Measurements from ENCODE around the gene AKAP6. TPM values are rescaled to one million over a fixed set of nuclear protein-coding genes. Genes with fewer than 3 reads are reported as not detected.

Gene AKAP6
- total RNA-seq, 1 experiment from 2014 or later: 2.8 TPM

- TF ChIP-seq CTCF (IDR thresholded peaks at IDR 0.05; ENCODE audit: unreplicated experiment): no peak
- BruUV-seq (replicated peaks): no TSS peak
- no peak for DNase-seq
- Mint-ChIP-seq H3K27me3 (ENCODE audit: unreplicated experiment) (no peaks in the 10 kb centered on the region), H3K27ac (ENCODE audit: unreplicated experiment) (no peak overlapping the region), H3K36me3 (ENCODE audit: insufficient read depth, unreplicated experiment) (no peaks in the 10 kb centered on the region), H3K4me1 (ENCODE audit: low read depth, unreplicated experiment) (peaks cover 4% of the 10 kb centered on the region), H3K4me3 (ENCODE audit: low read depth, unreplicated experiment) (no peak overlapping the region), H3K9me3 (ENCODE audit: low read depth, unreplicated experiment) (no peaks in the 10 kb centered on the region)
- CTCF ChIA-PET: no interaction called here
- intact Hi-C loops (cut with micrococcal nuclease; ENCODE audit: unreplicated experiment): no loop called here
Measured at GRCh38 chr14:32403021-32403420, 73.9 kb downstream of the AKAP6 start.

DNA sequence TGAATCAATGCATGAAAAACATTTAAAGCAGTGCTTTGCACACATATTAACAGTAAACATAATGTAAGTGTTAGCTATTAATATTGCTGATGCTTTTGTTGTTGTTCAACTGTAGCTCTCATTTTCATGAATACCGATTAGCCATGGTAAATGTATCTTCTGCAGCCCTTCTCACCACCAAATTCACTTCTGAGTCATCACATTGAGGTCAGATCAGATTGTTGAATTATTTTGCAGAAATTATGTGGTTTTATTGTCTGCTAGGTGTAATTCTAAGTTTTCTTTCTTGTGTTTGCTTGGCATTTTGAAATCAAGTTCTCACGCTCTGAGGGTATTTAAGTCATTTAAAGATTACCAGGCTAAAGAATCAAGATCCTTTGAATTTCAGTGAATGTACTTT lies 74.6 kb downstream of the AKAP6 start:
- H3K9me3 Mint-ChIP-seq (ENCODE audit: low read depth, unreplicated experiment): no peaks in the 10 kb centered on the region
- BruUV-seq (replicated peaks): no TSS peak
- H3K27me3 Mint-ChIP-seq (ENCODE audit: unreplicated experiment): no peaks in the 10 kb centered on the region
- TF ChIP-seq CTCF (IDR thresholded peaks at IDR 0.05; ENCODE audit: unreplicated experiment): no peak
- no peaks in the 10 kb centered on the region for H3K4me1 Mint-ChIP-seq (ENCODE audit: low read depth, unreplicated experiment)
- no peak for DNase-seq
- intact Hi-C loops (cut with micrococcal nuclease; ENCODE audit: unreplicated experiment): no loop called here
- no peaks in the 10 kb centered on the region for H3K36me3 Mint-ChIP-seq (ENCODE audit: insufficient read depth, unreplicated experiment)
- no peak overlapping the region for H3K27ac Mint-ChIP-seq (ENCODE audit: unreplicated experiment)
- no peak overlapping the region for H3K4me3 Mint-ChIP-seq (ENCODE audit: low read depth, unreplicated experiment)
- CTCF ChIA-PET: no interaction called here

DNA sequence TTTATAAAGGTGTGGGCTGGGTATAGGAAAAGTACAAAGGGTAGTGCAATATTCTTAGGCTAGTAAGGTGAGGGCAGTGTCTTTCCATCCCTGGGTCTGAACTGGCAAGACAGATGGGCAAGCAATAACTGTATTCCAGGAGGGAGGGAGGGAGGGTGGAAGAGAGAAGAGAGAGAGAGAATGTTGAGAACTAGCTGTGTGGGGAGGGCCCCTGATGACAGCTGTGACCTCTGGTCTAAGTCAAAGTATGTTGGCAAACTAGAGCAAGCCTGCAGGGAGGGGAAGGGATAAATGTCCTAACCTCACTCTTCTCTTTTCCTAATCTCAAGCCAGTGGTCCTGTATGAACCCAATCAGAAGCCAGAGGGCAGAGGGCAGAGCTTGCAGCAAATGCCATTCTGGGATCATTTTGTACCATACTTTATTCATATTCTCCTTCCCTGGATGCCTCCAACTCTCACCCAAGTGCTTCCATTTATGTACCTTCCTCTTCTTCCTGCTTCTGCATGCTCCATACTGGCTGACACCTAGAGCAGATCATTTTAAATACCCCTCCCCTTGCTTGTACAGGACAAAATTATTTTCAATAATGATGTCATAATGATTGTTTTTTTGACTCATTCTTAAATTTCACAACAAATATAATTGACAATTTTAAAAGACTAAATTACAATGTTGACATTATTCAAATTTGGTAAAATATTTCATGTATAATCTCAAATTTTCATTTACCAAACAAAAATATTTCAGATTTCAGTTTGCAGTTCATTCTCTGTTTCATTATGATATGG lies 75.9 kb downstream of the AKAP6 start:
- no peak for DNase-seq
- no peak for TF ChIP-seq CTCF (IDR thresholded peaks at IDR 0.05; ENCODE audit: unreplicated experiment)
- H3K4me3 Mint-ChIP-seq (ENCODE audit: low read depth, unreplicated experiment): no peak overlapping the region
- no peak overlapping the region for H3K27ac Mint-ChIP-seq (ENCODE audit: unreplicated experiment)
- no peaks in the 10 kb centered on the region for H3K9me3 Mint-ChIP-seq (ENCODE audit: low read depth, unreplicated experiment)
- peaks cover 5% of the 10 kb centered on the region for H3K4me1 Mint-ChIP-seq (ENCODE audit: low read depth, unreplicated experiment)
- H3K27me3 Mint-ChIP-seq (ENCODE audit: unreplicated experiment): no peaks in the 10 kb centered on the region
- no peaks in the 10 kb centered on the region for H3K36me3 Mint-ChIP-seq (ENCODE audit: insufficient read depth, unreplicated experiment)
- CTCF ChIA-PET: no interaction called here
- no TSS peak for BruUV-seq (replicated peaks)
- intact Hi-C loops (cut with micrococcal nuclease; ENCODE audit: unreplicated experiment): no loop called here

DNA sequence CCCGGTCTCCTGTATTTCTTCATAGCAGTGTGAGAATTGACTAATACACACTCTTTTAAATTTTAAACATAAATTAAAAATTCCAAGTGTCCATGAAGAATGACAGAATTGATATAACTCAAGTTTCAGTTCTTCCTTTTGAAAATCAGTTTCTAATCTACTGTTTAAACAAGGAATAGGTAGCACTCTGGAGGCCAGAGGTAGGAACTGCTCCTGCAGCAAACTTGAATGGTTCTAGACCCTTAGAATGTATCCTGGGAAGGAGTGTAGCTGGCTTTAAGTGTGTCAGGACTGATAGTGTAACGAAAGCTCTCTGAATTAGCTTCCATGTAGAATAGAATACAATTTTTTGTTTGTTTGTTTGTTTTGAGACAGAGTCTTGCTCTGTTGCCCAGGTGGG lies 76.8 kb downstream of the AKAP6 start:
- no peak for TF ChIP-seq CTCF (IDR thresholded peaks at IDR 0.05; ENCODE audit: unreplicated experiment)
- H3K4me1 Mint-ChIP-seq (ENCODE audit: low read depth, unreplicated experiment): peaks cover 11% of the 10 kb centered on the region
- no peaks in the 10 kb centered on the region for H3K9me3 Mint-ChIP-seq (ENCODE audit: low read depth, unreplicated experiment)
- intact Hi-C loops (cut with micrococcal nuclease; ENCODE audit: unreplicated experiment): no loop called here
- no peaks in the 10 kb centered on the region for H3K27me3 Mint-ChIP-seq (ENCODE audit: unreplicated experiment)
- no peak overlapping the region for H3K27ac Mint-ChIP-seq (ENCODE audit: unreplicated experiment)
- no peak for DNase-seq
- CTCF ChIA-PET: no interaction called here
- no TSS peak for BruUV-seq (replicated peaks)
- no peak overlapping the region for H3K4me3 Mint-ChIP-seq (ENCODE audit: low read depth, unreplicated experiment)
- no peaks in the 10 kb centered on the region for H3K36me3 Mint-ChIP-seq (ENCODE audit: insufficient read depth, unreplicated experiment)
